ENCODE results near the gene RECK.

DNA sequence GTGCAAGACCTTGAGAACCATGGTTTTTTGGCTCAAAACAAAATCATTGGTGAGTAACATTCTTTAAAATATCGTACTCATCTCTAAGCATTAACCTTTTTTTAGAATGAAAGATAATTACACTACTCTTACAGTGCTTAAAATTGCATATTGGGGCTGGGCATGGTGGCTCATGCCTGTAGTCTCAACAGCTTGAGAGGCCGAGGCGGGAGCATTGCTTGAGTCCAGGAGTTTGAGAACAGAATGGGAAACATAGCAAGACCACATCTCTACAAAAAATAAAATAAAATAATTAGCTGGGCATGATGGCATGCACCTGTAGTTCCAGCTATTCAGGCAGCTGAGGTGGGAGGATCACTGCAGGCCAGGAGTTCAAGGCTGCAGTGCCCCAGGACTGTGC is 2.9 kb upstream of the RECK start:
- TF ChIP-seq, protein P1, sequence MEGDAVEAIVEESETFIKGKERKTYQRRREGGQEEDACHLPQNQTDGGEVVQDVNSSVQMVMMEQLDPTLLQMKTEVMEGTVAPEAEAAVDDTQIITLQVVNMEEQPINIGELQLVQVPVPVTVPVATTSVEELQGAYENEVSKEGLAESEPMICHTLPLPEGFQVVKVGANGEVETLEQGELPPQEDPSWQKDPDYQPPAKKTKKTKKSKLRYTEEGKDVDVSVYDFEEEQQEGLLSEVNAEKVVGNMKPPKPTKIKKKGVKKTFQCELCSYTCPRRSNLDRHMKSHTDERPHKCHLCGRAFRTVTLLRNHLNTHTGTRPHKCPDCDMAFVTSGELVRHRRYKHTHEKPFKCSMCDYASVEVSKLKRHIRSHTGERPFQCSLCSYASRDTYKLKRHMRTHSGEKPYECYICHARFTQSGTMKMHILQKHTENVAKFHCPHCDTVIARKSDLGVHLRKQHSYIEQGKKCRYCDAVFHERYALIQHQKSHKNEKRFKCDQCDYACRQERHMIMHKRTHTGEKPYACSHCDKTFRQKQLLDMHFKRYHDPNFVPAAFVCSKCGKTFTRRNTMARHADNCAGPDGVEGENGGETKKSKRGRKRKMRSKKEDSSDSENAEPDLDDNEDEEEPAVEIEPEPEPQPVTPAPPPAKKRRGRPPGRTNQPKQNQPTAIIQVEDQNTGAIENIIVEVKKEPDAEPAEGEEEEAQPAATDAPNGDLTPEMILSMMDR (IDR thresholded peaks at IDR 0.05), result no peak
- TF ChIP-seq POLR2A (IDR thresholded peaks at IDR 0.05), result no peak
